GM19043 (cell line): ENCODE data around the gene AMBRA1.
"Not testable (repeated sequence)": the region's sequence is repeated elsewhere in the genome, so short reads cannot be mapped to it uniquely, and the experiment has no call there.

Experiments
- ATAC-seq: cut with Tn5 transposase; IDR thresholded peaks from one replicate; pipeline ENCODE4 v1.9.1; 2021; ENCODE audit warnings: low read depth; ENCODE audit not compliant: unreplicated experiment

AMBRA1 gene

GRCh38 chr11:46588131-46588530 is 5.7 kb downstream of the AMBRA1 start:
- no peak for ATAC-seq

- not testable (repeated sequence) for ATAC-seq
Observed at GRCh38 chr11:46583513-46583912, 10.3 kb downstream of the AMBRA1 start.

GRCh38 chr11:46582588-46582987 is 11.2 kb downstream of the AMBRA1 start:
- no peak for ATAC-seq

- no peak for ATAC-seq
Observed at GRCh38 chr11:46577058-46577457, 16.8 kb downstream of the AMBRA1 start.

GRCh38 chr11:46574656-46575055 is 19.2 kb downstream of the AMBRA1 start:
- ATAC-seq: no peak

GRCh38 chr11:46570790-46571398 is 22.9 kb downstream of the AMBRA1 start:
- no peak for ATAC-seq

GRCh38 chr11:46565232-46565840 is 28.5 kb downstream of the AMBRA1 start:
- ATAC-seq: no peak

- no peak for ATAC-seq
Observed at GRCh38 chr11:46564459-46564858, 29.4 kb downstream of the AMBRA1 start.

GRCh38 chr11:46562527-46562926 is 31.3 kb downstream of the AMBRA1 start:
- no peak for ATAC-seq

GRCh38 chr11:46560300-46560991 is 33.4 kb downstream of the AMBRA1 start:
- ATAC-seq: no peak

- ATAC-seq: no peak
Observed at GRCh38 chr11:46559815-46560214, 34.0 kb downstream of the AMBRA1 start.

- ATAC-seq: no peak
Observed at GRCh38 chr11:46557684-46558151, 36.1 kb downstream of the AMBRA1 start.

- ATAC-seq: no peak
Observed at GRCh38 chr11:46555267-46556054, 38.4 kb downstream of the AMBRA1 start.

- no peak for ATAC-seq
Observed at GRCh38 chr11:46554213-46555147, 39.3 kb downstream of the AMBRA1 start.

- no peak for ATAC-seq
Observed at GRCh38 chr11:46553814-46554212, 40.0 kb downstream of the AMBRA1 start.

GRCh38 chr11:46551261-46551660 is 42.6 kb downstream of the AMBRA1 start:
- ATAC-seq: no peak

- no peak for ATAC-seq
Observed at GRCh38 chr11:46547579-46547978, 46.2 kb downstream of the AMBRA1 start.

- ATAC-seq: no peak
Observed at GRCh38 chr11:46543564-46543963, 50.3 kb downstream of the AMBRA1 start.

GRCh38 chr11:46541593-46542371 is 52.0 kb downstream of the AMBRA1 start:
- no peak for ATAC-seq
